AG04449 (cell line): Measurements from ENCODE around the gene PYGO2.

ENCODE experiments used
- CTCF ChIA-PET: fragments of 350-600 bp; formaldehyde crosslinking; extraction: SDS; loops from one replicate; lab custom pipeline; 2021; ENCODE audit warnings: antibody characterized with exemption; lab: Yijun Ruan, JAX
- POLR2A ChIA-PET: fragments of 400-600, 350-600 bp; formaldehyde crosslinking; extraction: SDS; loops from one replicate; lab custom pipeline; 2020; ENCODE audit warnings: antibody characterized with exemption, inconsistent platforms; lab: Yijun Ruan, JAX
- DNase-seq: peaks from one replicate; pipeline ENCODE4 v3.0.0-alpha.2; 2010; ENCODE audit warnings: low read depth, low spot score
- H3K4me3 ChIP-seq: 2 replicates; pipeline ENCODE4 v1.5.1; 2011; ENCODE audit warnings: low read depth, mild to moderate bottlenecking, control low read depth, low read length
- CTCF ChIP-seq: IDR thresholded peaks from one replicate; pipeline ENCODE4 v1.5.1; 2011; ENCODE audit warnings: mild to moderate bottlenecking, moderate library complexity, low read length, control low read depth, inconsistent platforms; ENCODE audit not compliant: insufficient read depth; ENCODE audit errors: missing control alignments

PYGO2 gene

GRCh38 chr1:154961207-154962155 lies at the start of gene PYGO2:
TSS of gene PYGO2 (minus strand) at chr1:154961782. CDS start at chr1:154961576, 206 bp downstream.
- ChIA-PET POLR2A (interaction anchor here (0.9 to 3.9 kb wide), 8 partner anchors 10 to 403 kb away, joined by 3 to 74 read pairs (median 4); partner anchors contain the start of gene SHC1), CTCF (interaction anchor here (0.6 to 5.0 kb wide), 22 partner anchors 9 to 402 kb away, joined by 3 to 62 read pairs (median 3); partner anchors contain the start of genes CKS1B, LENEP, SHC1 and ZBTB7B)
- peak; percentile 38 for TF ChIP-seq CTCF
- no peak for DNase-seq
- peak within 1 kb of the TSS; percentile 74 for H3K4me3 ChIP-seq

GRCh38 chr1:155011004-155011416 lies 49.4 kb upstream of the PYGO2 start:
- CTCF ChIA-PET, result interaction anchor here (0.9 to 1.4 kb wide), 4 partner anchors 9 to 81 kb away, joined by 3 to 8 read pairs (median 3); no protein-coding TSS in a partner anchor

GRCh38 chr1:155010211-155010918 lies 48.8 kb upstream of the PYGO2 start:
- ChIA-PET POLR2A (no interaction called here), CTCF (interaction anchor here (0.6 to 1.4 kb wide), 5 partner anchors 10 to 81 kb away, joined by 3 to 8 read pairs (median 3); no protein-coding TSS in a partner anchor)
- DNase-seq, result no peak
- no peak for TF ChIP-seq CTCF
- no peak overlapping the region for H3K4me3 ChIP-seq

More at GRCh38 chr1:155011004-155011416, 49.4 kb upstream of the PYGO2 start:
- no peak overlapping the region for H3K4me3 ChIP-seq
- DNase-seq, result no peak
- no peak for TF ChIP-seq CTCF
- POLR2A ChIA-PET, result no interaction called here

GRCh38 chr1:155009742-155010141 lies 48.2 kb upstream of the PYGO2 start:
- no peak for TF ChIP-seq CTCF
- ChIA-PET POLR2A (interaction anchor here (0.7 kb wide), 1 partner anchor 16 kb away, joined by 4 read pairs; the partner anchor contains the start of gene LENEP), CTCF (interaction anchor here (1.3 to 17.2 kb wide), 3 partner anchors 9 to 82 kb away, joined by 3 to 244 read pairs (median 3); no protein-coding TSS in a partner anchor)
- no peak for DNase-seq
- H3K4me3 ChIP-seq, result no peak overlapping the region

GRCh38 chr1:155009221-155009711 lies 47.7 kb upstream of the PYGO2 start:
- no peak overlapping the region for H3K4me3 ChIP-seq
- TF ChIP-seq CTCF, result no peak
- no peak for DNase-seq
- CTCF ChIA-PET, result interaction anchor here (1.2 to 17.2 kb wide), 3 partner anchors 10 to 76 kb away, joined by 3 to 244 read pairs (median 7); partner anchors contain the start of gene SHC1
- POLR2A ChIA-PET, result interaction anchor here (0.7 kb wide), 1 partner anchor 15 kb away, joined by 4 read pairs; the partner anchor contains the start of gene LENEP
